CD8-positive, alpha-beta memory T cell (primary cell): ENCODE results near the gene AMZ1. TPM values are rescaled to one million over a fixed set of nuclear protein-coding genes. Genes with fewer than 3 reads are reported as not detected.
"Not testable (repeated sequence)": the region's sequence is repeated elsewhere in the genome, so short reads cannot be mapped to it uniquely, and the experiment has no call there.

Source experiments
- CTCF ChIA-PET: fragments of 350-600 bp; sonication (Branson Sonifier 250); formaldehyde crosslinking; loops from one replicate; lab custom pipeline; 2021; ENCODE audit warnings: antibody characterized with exemption; lab: Charles Lee
- POLR2A ChIA-PET: fragments of 350-600 bp; sonication (Branson Sonifier 250); formaldehyde crosslinking; loops from one replicate; lab custom pipeline; 2021; ENCODE audit warnings: antibody characterized with exemption; lab: Charles Lee
- DNase-seq, 5 donors: peaks; one replicate each; pipeline versions ENCODE4 v3.0.0 to v3.0.0-alpha.2; 2020 to 2022; ENCODE audit warnings: mixed read lengths in 1 of 5
- H3K27ac ChIP-seq: one replicate; pipeline ENCODE4 v1.7.0; 2013; ENCODE audit warnings: low read depth, mild to moderate bottlenecking, low read length, moderate library complexity
- H3K27me3 ChIP-seq: 2 replicates; pipeline ENCODE4 v1.7.0; 2013; ENCODE audit warnings: low read length, mild to moderate bottlenecking; ENCODE audit not compliant: insufficient read depth, poor library complexity, severe bottlenecking
- H3K36me3 ChIP-seq: 2 replicates; pipeline ENCODE4 v1.7.0; 2013; ENCODE audit warnings: mild to moderate bottlenecking, low read length, moderate library complexity; ENCODE audit not compliant: insufficient read depth
- H3K4me1 ChIP-seq: 2 replicates; pipeline ENCODE4 v1.7.0; 2013; ENCODE audit warnings: mild to moderate bottlenecking, low read length, moderate library complexity; ENCODE audit not compliant: insufficient read depth
- H3K4me3 ChIP-seq: 2 replicates; pipeline ENCODE4 v1.7.0; 2013; ENCODE audit warnings: mild to moderate bottlenecking, low read length
- H3K9me3 ChIP-seq: 2 replicates; pipeline ENCODE4 v1.7.0; 2013; ENCODE audit warnings: mild to moderate bottlenecking, low read length
- H3K27ac Mint-ChIP-seq, 8 donors: one replicate each; pipeline ENCODE4 v1.8.0; 2020 to 2021; ENCODE audit warnings: mixed read lengths in 8 of 8, mild to moderate bottlenecking in 6 of 8, inconsistent platforms in 3 of 8, moderate library complexity in 3 of 8
- H3K27me3 Mint-ChIP-seq, 2 donors: one replicate each; pipeline ENCODE4 v1.8.0; 2020 to 2021; ENCODE audit warnings: mixed read lengths in 2 of 2, mild to moderate bottlenecking in 1 of 2, moderate library complexity in 1 of 2
- H3K36me3 Mint-ChIP-seq, 3 donors: one replicate each; pipeline ENCODE4 v1.8.0; 2020 to 2021; ENCODE audit warnings: mixed read lengths in 3 of 3, inconsistent platforms in 1 of 3, mild to moderate bottlenecking in 1 of 3
- H3K4me1 Mint-ChIP-seq, 3 donors: one replicate each; pipeline ENCODE4 v1.8.0; 2020 to 2021; ENCODE audit warnings: mixed read lengths in 3 of 3, inconsistent platforms in 1 of 3, mild to moderate bottlenecking in 1 of 3
- H3K4me3 Mint-ChIP-seq, 7 donors: one replicate each; pipeline ENCODE4 v1.8.0; 2020 to 2021; ENCODE audit warnings: mixed read lengths in 7 of 7, mild to moderate bottlenecking in 6 of 7, moderate library complexity in 4 of 7, inconsistent platforms in 2 of 7
- H3K9me3 Mint-ChIP-seq, 5 donors: one replicate each; pipeline ENCODE4 v1.8.0; 2020 to 2022; ENCODE audit warnings: mixed read lengths in 5 of 5, mild to moderate bottlenecking in 3 of 5, moderate library complexity in 2 of 5, inconsistent platforms in 1 of 5
- polyA plus RNA-seq: library from polyadenylated mRNA; unstranded; fragments of 300-500 nt; fragmentation: Illumina TruSeq; gene quantifications from one replicate; pipeline ENCODE4 v1.2.3, GENCODE V29; 2021
- total RNA-seq, 2 experiments: library from RNA; stranded (reverse); gene quantifications; one replicate each; pipeline ENCODE4 v1.2.3, GENCODE V29; 2021

AMZ1 gene
- total and polyA plus RNA-seq, 3 experiments from 2014 or later: 0.07 to 0.08 TPM; not detected in 1

- H3K36me3 ChIP-seq: no peaks in the 10 kb centered on the region
- H3K4me1 ChIP-seq: no peaks in the 10 kb centered on the region
- DNase-seq: no peak
- H3K4me3 ChIP-seq: no peak overlapping the region
- POLR2A ChIA-PET: no interaction called here
- no peaks in the 10 kb centered on the region for H3K27me3 ChIP-seq
- Mint-ChIP-seq H3K36me3 (peaks cover 0 to 2% (median 0%) of the 10 kb centered on the region in 3 donors), H3K4me3 (no peak overlapping the region), H3K4me1 (peaks cover 5 to 9% (median 7%) of the 10 kb centered on the region in 3 donors), H3K27ac (no peak overlapping the region), H3K9me3 (peaks cover 0 to 2% (median 0%) of the 10 kb centered on the region in 5 donors), H3K27me3 (peaks cover 12 to 28% of the 10 kb centered on the region in 2 donors)
- H3K9me3 ChIP-seq: no peaks in the 10 kb centered on the region
- CTCF ChIA-PET: interaction anchor here (0.6 to 8.9 kb wide), 2 partner anchors 23 to 45 kb away, joined by 3 to 126 read pairs; no protein-coding TSS in a partner anchor
- no peak overlapping the region for H3K27ac ChIP-seq
These were observed 21.3 kb upstream of the AMZ1 start for GRCh38 chr7:2666588-2667250.

GRCh38 chr7:2667843-2668242 lies 20.2 kb upstream of the AMZ1 start:
- Histone ChIP-seq H3K4me1 (no peaks in the 10 kb centered on the region), H3K36me3 (no peaks in the 10 kb centered on the region), H3K27me3 (no peaks in the 10 kb centered on the region), H3K27ac (no peak overlapping the region), H3K4me3 (no peak overlapping the region), H3K9me3 (no peaks in the 10 kb centered on the region)
- no peak overlapping the region for H3K4me3 Mint-ChIP-seq
- POLR2A ChIA-PET: no interaction called here
- peaks cover 5 to 9% (median 7%) of the 10 kb centered on the region in 3 donors for H3K4me1 Mint-ChIP-seq
- H3K27me3 Mint-ChIP-seq: peaks cover 12 to 28% of the 10 kb centered on the region in 2 donors
- H3K9me3 Mint-ChIP-seq: peaks cover 0 to 2% (median 0%) of the 10 kb centered on the region in 5 donors
- DNase-seq: no peak
- H3K36me3 Mint-ChIP-seq: no peaks in the 10 kb centered on the region
- H3K27ac Mint-ChIP-seq: peak overlapping the region in 3 of 8 donors; percentile 59 to 95 (median 78)
- CTCF ChIA-PET: interaction anchor here (0.8 to 8.9 kb wide), 3 partner anchors 44 to 217 kb away, joined by 3 to 126 read pairs (median 4); no protein-coding TSS in a partner anchor

GRCh38 chr7:2668401-2668800 lies 19.6 kb upstream of the AMZ1 start:
- ChIA-PET CTCF (interaction anchor here (0.8 to 8.9 kb wide), 5 partner anchors 9 to 217 kb away, joined by 3 to 126 read pairs (median 4); no protein-coding TSS in a partner anchor), POLR2A (no interaction called here)
- Histone ChIP-seq H3K4me3 (no peak overlapping the region), H3K9me3 (no peaks in the 10 kb centered on the region), H3K36me3 (no peaks in the 10 kb centered on the region), H3K27me3 (no peaks in the 10 kb centered on the region), H3K4me1 (no peaks in the 10 kb centered on the region), H3K27ac (no peak overlapping the region)
- Mint-ChIP-seq H3K27ac (peak overlapping the region in 1 of 8 donors; percentile 78), H3K36me3 (no peaks in the 10 kb centered on the region), H3K4me3 (no peak overlapping the region), H3K27me3 (peaks cover 12 to 28% of the 10 kb centered on the region in 2 donors), H3K4me1 (peaks cover 5 to 9% (median 7%) of the 10 kb centered on the region in 3 donors), H3K9me3 (peaks cover 0 to 2% (median 0%) of the 10 kb centered on the region in 5 donors)
- no peak for DNase-seq

- Mint-ChIP-seq H3K27ac (peak overlapping the region in 1 of 8 donors; percentile 14), H3K27me3 (peaks cover 12 to 28% of the 10 kb centered on the region in 2 donors), H3K4me3 (no peak overlapping the region), H3K36me3 (no peaks in the 10 kb centered on the region), H3K4me1 (peaks cover 5 to 8% (median 7%) of the 10 kb centered on the region in 3 donors), H3K9me3 (peaks cover 0 to 2% (median 0%) of the 10 kb centered on the region in 5 donors)
- Histone ChIP-seq H3K9me3 (no peaks in the 10 kb centered on the region), H3K27ac (no peak overlapping the region), H3K4me1 (no peaks in the 10 kb centered on the region), H3K36me3 (no peaks in the 10 kb centered on the region), H3K27me3 (no peaks in the 10 kb centered on the region), H3K4me3 (no peak overlapping the region)
- CTCF ChIA-PET: interaction anchor here (0.9 to 8.9 kb wide), 13 partner anchors 10 to 219 kb away, joined by 3 to 126 read pairs (median 8); partner anchors contain the start of gene BRAT1
- POLR2A ChIA-PET: interaction anchor here (1.0 kb wide), 1 partner anchor 39 kb away, joined by 7 read pairs; no protein-coding TSS in a partner anchor
- DNase-seq: no peak
These were observed 17.8 kb upstream of the AMZ1 start for GRCh38 chr7:2670171-2670570.

GRCh38 chr7:2670720-2671391 lies 17.1 kb upstream of the AMZ1 start:
- ChIA-PET CTCF (interaction anchor here (0.9 to 8.9 kb wide), 20 partner anchors 9 to 219 kb away, joined by 3 to 126 read pairs (median 6); partner anchors contain the start of gene BRAT1), POLR2A (interaction anchor here (0.7 to 1.0 kb wide), 2 partner anchors 39 to 422 kb away, joined by 3 to 7 read pairs; no protein-coding TSS in a partner anchor)
- H3K4me1 Mint-ChIP-seq: peaks cover 5 to 8% (median 7%) of the 10 kb centered on the region in 3 donors
- Histone ChIP-seq H3K27me3 (no peaks in the 10 kb centered on the region), H3K36me3 (no peaks in the 10 kb centered on the region), H3K4me3 (no peak overlapping the region), H3K27ac (no peak overlapping the region), H3K9me3 (no peaks in the 10 kb centered on the region), H3K4me1 (no peaks in the 10 kb centered on the region)
- DNase-seq: peak; percentile 50 to 79 (median 54)
- no peaks in the 10 kb centered on the region for H3K36me3 Mint-ChIP-seq
- peak overlapping the region in 2 of 8 donors; percentile 17 to 33 for H3K27ac Mint-ChIP-seq
- peaks cover 0 to 2% (median 0%) of the 10 kb centered on the region in 5 donors for H3K9me3 Mint-ChIP-seq
- H3K4me3 Mint-ChIP-seq: peak overlapping the region in 1 of 7 donors; percentile 39
- H3K27me3 Mint-ChIP-seq: peaks cover 15 to 28% of the 10 kb centered on the region in 2 donors

GRCh38 chr7:2673214-2673613 lies 14.8 kb upstream of the AMZ1 start:
- H3K27ac Mint-ChIP-seq, H3K36me3 Mint-ChIP-seq, H3K27me3 ChIP-seq, H3K36me3 ChIP-seq, H3K9me3 Mint-ChIP-seq, H3K4me3 ChIP-seq, H3K4me1 ChIP-seq, H3K27ac ChIP-seq, H3K4me3 Mint-ChIP-seq, H3K9me3 ChIP-seq, DNase-seq, POLR2A ChIA-PET, H3K4me1 Mint-ChIP-seq: not testable (repeated sequence)
- H3K27me3 Mint-ChIP-seq: peaks cover 7 to 14% of the 10 kb centered on the region in 2 donors
- CTCF ChIA-PET: interaction anchor here (1.4 to 8.9 kb wide), 3 partner anchors 26 to 222 kb away, joined by 3 to 126 read pairs (median 4); no protein-coding TSS in a partner anchor

GRCh38 chr7:2673934-2674333 lies 14.1 kb upstream of the AMZ1 start:
- no peaks in the 10 kb centered on the region for H3K9me3 ChIP-seq
- no peak overlapping the region for H3K4me3 Mint-ChIP-seq
- H3K36me3 ChIP-seq: no peaks in the 10 kb centered on the region
- peaks cover 0 to 2% (median 0%) of the 10 kb centered on the region in 5 donors for H3K9me3 Mint-ChIP-seq
- peaks cover 5 to 8% (median 7%) of the 10 kb centered on the region in 3 donors for H3K4me1 Mint-ChIP-seq
- POLR2A ChIA-PET: no interaction called here
- H3K36me3 Mint-ChIP-seq: no peaks in the 10 kb centered on the region
- no peak for DNase-seq
- no peak overlapping the region for H3K27ac Mint-ChIP-seq
- no peaks in the 10 kb centered on the region for H3K27me3 ChIP-seq
- H3K4me3 ChIP-seq: no peak overlapping the region
- CTCF ChIA-PET: interaction anchor here (1.4 to 8.9 kb wide), 3 partner anchors 25 to 223 kb away, joined by 3 to 126 read pairs (median 4); no protein-coding TSS in a partner anchor
- no peak overlapping the region for H3K27ac ChIP-seq
- H3K27me3 Mint-ChIP-seq: peaks cover 7 to 11% of the 10 kb centered on the region in 2 donors
- no peaks in the 10 kb centered on the region for H3K4me1 ChIP-seq
